ENCODE measurements around the gene SDK2.

Gene SDK2

GRCh38 chr17:73308017-73308823 lies 336.0 kb downstream of the SDK2 start:
- H3K27me3 ChIP-seq (ENCODE audit: control insufficient read depth, insufficient read depth, low read length): no peaks in the 10 kb centered on the region
- H3K4me1 ChIP-seq (ENCODE audit: control insufficient read depth, insufficient read depth, low read length): peaks cover 68% of the 10 kb centered on the region
- no peaks in the 10 kb centered on the region for H3K9me3 ChIP-seq (ENCODE audit: control insufficient read depth, low read length)
- no peak overlapping the region for H3K4me3 ChIP-seq (ENCODE audit: low read length)
- H3K9ac ChIP-seq (ENCODE audit: low read length): peak overlapping the region; percentile 61
- no peaks in the 10 kb centered on the region for H3K36me3 ChIP-seq (ENCODE audit: control insufficient read depth, insufficient read depth, low read length)

- Histone ChIP-seq H3K9ac (ENCODE audit: low read length) (peak overlapping the region; percentile 61), H3K9me3 (ENCODE audit: control insufficient read depth, low read length) (no peaks in the 10 kb centered on the region), H3K36me3 (ENCODE audit: control insufficient read depth, insufficient read depth, low read length) (no peaks in the 10 kb centered on the region), H3K4me1 (ENCODE audit: control insufficient read depth, insufficient read depth, low read length) (peaks cover 61% of the 10 kb centered on the region), H3K4me3 (ENCODE audit: low read length) (no peak overlapping the region), H3K27me3 (ENCODE audit: control insufficient read depth, insufficient read depth, low read length) (no peaks in the 10 kb centered on the region)
Measured at GRCh38 chr17:73307130-73307529, 337.1 kb downstream of the SDK2 start.

GRCh38 chr17:73305845-73306836 lies 338.1 kb downstream of the SDK2 start:
- Histone ChIP-seq H3K4me1 (ENCODE audit: control insufficient read depth, insufficient read depth, low read length) (peaks cover 59% of the 10 kb centered on the region), H3K4me3 (ENCODE audit: low read length) (peak overlapping the region; percentile 26), H3K9me3 (ENCODE audit: control insufficient read depth, low read length) (no peaks in the 10 kb centered on the region), H3K27me3 (ENCODE audit: control insufficient read depth, insufficient read depth, low read length) (no peaks in the 10 kb centered on the region), H3K36me3 (ENCODE audit: control insufficient read depth, insufficient read depth, low read length) (no peaks in the 10 kb centered on the region), H3K9ac (ENCODE audit: low read length) (peak overlapping the region; percentile 61)

GRCh38 chr17:73304971-73305812 lies 339.1 kb downstream of the SDK2 start:
- Histone ChIP-seq H3K4me3 (ENCODE audit: low read length) (peak overlapping the region; percentile 26), H3K9ac (ENCODE audit: low read length) (peak overlapping the region; percentile 61), H3K4me1 (ENCODE audit: control insufficient read depth, insufficient read depth, low read length) (peaks cover 64% of the 10 kb centered on the region), H3K36me3 (ENCODE audit: control insufficient read depth, insufficient read depth, low read length) (no peaks in the 10 kb centered on the region), H3K27me3 (ENCODE audit: control insufficient read depth, insufficient read depth, low read length) (no peaks in the 10 kb centered on the region), H3K9me3 (ENCODE audit: control insufficient read depth, low read length) (no peaks in the 10 kb centered on the region)

GRCh38 chr17:73304438-73304837 lies 339.8 kb downstream of the SDK2 start:
- Histone ChIP-seq H3K4me1 (ENCODE audit: control insufficient read depth, insufficient read depth, low read length) (peaks cover 65% of the 10 kb centered on the region), H3K9ac (ENCODE audit: low read length) (no peak overlapping the region), H3K4me3 (ENCODE audit: low read length) (no peak overlapping the region), H3K27me3 (ENCODE audit: control insufficient read depth, insufficient read depth, low read length) (no peaks in the 10 kb centered on the region), H3K36me3 (ENCODE audit: control insufficient read depth, insufficient read depth, low read length) (no peaks in the 10 kb centered on the region), H3K9me3 (ENCODE audit: control insufficient read depth, low read length) (no peaks in the 10 kb centered on the region)

GRCh38 chr17:73302189-73302588 lies 342.1 kb downstream of the SDK2 start:
- Histone ChIP-seq H3K9ac (ENCODE audit: low read length) (no peak overlapping the region), H3K36me3 (ENCODE audit: control insufficient read depth, insufficient read depth, low read length) (no peaks in the 10 kb centered on the region), H3K9me3 (ENCODE audit: control insufficient read depth, low read length) (no peaks in the 10 kb centered on the region), H3K4me1 (ENCODE audit: control insufficient read depth, insufficient read depth, low read length) (peaks cover 61% of the 10 kb centered on the region), H3K27me3 (ENCODE audit: control insufficient read depth, insufficient read depth, low read length) (no peaks in the 10 kb centered on the region), H3K4me3 (ENCODE audit: low read length) (no peak overlapping the region)

GRCh38 chr17:73301369-73301768 lies 342.9 kb downstream of the SDK2 start:
- peaks cover 53% of the 10 kb centered on the region for H3K4me1 ChIP-seq (ENCODE audit: control insufficient read depth, insufficient read depth, low read length)
- H3K9ac ChIP-seq (ENCODE audit: low read length): no peak overlapping the region
- H3K9me3 ChIP-seq (ENCODE audit: control insufficient read depth, low read length): no peaks in the 10 kb centered on the region
- H3K4me3 ChIP-seq (ENCODE audit: low read length): no peak overlapping the region
- H3K36me3 ChIP-seq (ENCODE audit: control insufficient read depth, insufficient read depth, low read length): no peaks in the 10 kb centered on the region
- no peaks in the 10 kb centered on the region for H3K27me3 ChIP-seq (ENCODE audit: control insufficient read depth, insufficient read depth, low read length)

- H3K4me1 ChIP-seq (ENCODE audit: control insufficient read depth, insufficient read depth, low read length): peaks cover 44% of the 10 kb centered on the region
Measured at GRCh38 chr17:73300392-73300791, 343.9 kb downstream of the SDK2 start.

GRCh38 chr17:73297934-73298861 lies 346.0 kb downstream of the SDK2 start:
- H3K4me3 ChIP-seq (ENCODE audit: low read length): no peak overlapping the region
- peak overlapping the region; percentile 12 for H3K9ac ChIP-seq (ENCODE audit: low read length)

More at GRCh38 chr17:73300392-73300791, 343.9 kb downstream of the SDK2 start:
- H3K9me3 ChIP-seq (ENCODE audit: control insufficient read depth, low read length): no peaks in the 10 kb centered on the region
- H3K9ac ChIP-seq (ENCODE audit: low read length): no peak overlapping the region
- H3K27me3 ChIP-seq (ENCODE audit: control insufficient read depth, insufficient read depth, low read length): no peaks in the 10 kb centered on the region
- no peaks in the 10 kb centered on the region for H3K36me3 ChIP-seq (ENCODE audit: control insufficient read depth, insufficient read depth, low read length)
- H3K4me3 ChIP-seq (ENCODE audit: low read length): no peak overlapping the region

GRCh38 chr17:73293480-73293911 lies 350.7 kb downstream of the SDK2 start:
- Histone ChIP-seq H3K4me3 (ENCODE audit: low read length) (no peak overlapping the region), H3K4me1 (ENCODE audit: control insufficient read depth, insufficient read depth, low read length) (peaks cover 75% of the 10 kb centered on the region), H3K9ac (ENCODE audit: low read length) (peak overlapping the region; percentile 61), H3K27me3 (ENCODE audit: control insufficient read depth, insufficient read depth, low read length) (no peaks in the 10 kb centered on the region), H3K9me3 (ENCODE audit: control insufficient read depth, low read length) (no peaks in the 10 kb centered on the region), H3K36me3 (ENCODE audit: control insufficient read depth, insufficient read depth, low read length) (no peaks in the 10 kb centered on the region)

More at GRCh38 chr17:73297934-73298861, 346.0 kb downstream of the SDK2 start:
- Histone ChIP-seq H3K4me1 (ENCODE audit: control insufficient read depth, insufficient read depth, low read length) (peaks cover 48% of the 10 kb centered on the region), H3K36me3 (ENCODE audit: control insufficient read depth, insufficient read depth, low read length) (no peaks in the 10 kb centered on the region), H3K9me3 (ENCODE audit: control insufficient read depth, low read length) (no peaks in the 10 kb centered on the region), H3K27me3 (ENCODE audit: control insufficient read depth, insufficient read depth, low read length) (no peaks in the 10 kb centered on the region)

Measured in mucosa of stomach (tissue), 1 donor.